Stimulated activated CD8-positive, alpha-beta memory T cell treated with anti-CD3 and anti-CD28 coated beads, Interleukin-7, amount 100 ng/mL, for 48 hours (primary cell): ENCODE measurements around the gene AJAP1.
"Not testable (repeated sequence)": the region's sequence is repeated elsewhere in the genome, so short reads cannot be mapped to it uniquely, and the experiment has no call there.

Experiments used
- DNase-seq, 2 donors: peaks; one replicate each; pipeline ENCODE4 v3.0.0-alpha.2; 2020; ENCODE audit warnings: low read depth in 1 of 2; ENCODE audit errors: extremely low read depth in 1 of 2

The AJAP1 gene, protein sequence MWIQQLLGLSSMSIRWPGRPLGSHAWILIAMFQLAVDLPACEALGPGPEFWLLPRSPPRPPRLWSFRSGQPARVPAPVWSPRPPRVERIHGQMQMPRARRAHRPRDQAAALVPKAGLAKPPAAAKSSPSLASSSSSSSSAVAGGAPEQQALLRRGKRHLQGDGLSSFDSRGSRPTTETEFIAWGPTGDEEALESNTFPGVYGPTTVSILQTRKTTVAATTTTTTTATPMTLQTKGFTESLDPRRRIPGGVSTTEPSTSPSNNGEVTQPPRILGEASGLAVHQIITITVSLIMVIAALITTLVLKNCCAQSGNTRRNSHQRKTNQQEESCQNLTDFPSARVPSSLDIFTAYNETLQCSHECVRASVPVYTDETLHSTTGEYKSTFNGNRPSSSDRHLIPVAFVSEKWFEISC

DNA sequence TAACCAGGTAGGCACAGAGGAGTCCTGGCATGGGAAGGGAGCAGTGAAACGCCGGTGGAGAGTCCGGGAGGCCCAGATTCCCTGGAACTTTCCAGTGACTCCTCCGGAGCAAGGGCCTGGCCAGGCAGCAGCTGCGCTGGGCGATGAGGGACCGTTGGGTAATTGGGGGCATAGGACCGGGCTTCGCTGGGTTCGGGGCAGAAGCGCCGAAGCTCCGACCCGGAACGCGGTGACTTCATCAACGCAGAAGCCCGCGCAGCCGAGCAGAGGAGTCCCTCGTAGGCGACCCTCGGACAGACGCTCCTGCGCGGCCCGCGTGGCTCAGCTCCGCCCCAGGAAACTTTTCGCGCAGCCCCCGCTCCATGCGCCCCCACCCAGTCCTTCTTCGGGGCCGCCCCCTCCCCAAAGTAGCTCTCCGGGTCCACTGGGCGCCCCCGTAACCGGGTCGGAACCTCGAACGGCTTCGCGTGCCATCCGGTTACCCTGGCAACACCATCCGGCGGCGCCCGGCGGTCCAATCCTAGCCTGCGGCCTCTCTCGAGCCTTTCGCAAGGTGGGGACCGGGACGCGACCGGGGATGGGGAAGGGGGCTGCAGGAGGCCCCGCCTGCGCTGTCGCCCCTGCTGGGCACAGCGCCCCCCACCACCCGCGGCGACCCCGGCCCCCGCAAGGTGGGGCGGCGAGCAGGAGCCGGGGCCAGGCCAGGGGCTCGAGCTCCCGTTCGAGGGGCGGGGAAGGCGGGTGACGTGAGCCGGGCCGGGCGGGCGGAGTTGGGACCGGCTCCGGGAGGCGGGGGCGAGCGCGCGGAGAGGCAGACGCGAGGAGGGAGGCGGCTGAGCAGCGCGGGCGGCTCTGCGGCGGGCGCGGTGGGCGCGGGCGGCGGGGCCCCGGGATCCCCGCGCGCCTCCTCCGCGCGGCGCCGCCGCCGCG lies at the start of gene AJAP1:
TSS of gene AJAP1 (plus strand) at position 814 of the 930 bp plus-strand sequence. CDS start 817 bp downstream, outside the sequence.
- no peak for DNase-seq

DNA sequence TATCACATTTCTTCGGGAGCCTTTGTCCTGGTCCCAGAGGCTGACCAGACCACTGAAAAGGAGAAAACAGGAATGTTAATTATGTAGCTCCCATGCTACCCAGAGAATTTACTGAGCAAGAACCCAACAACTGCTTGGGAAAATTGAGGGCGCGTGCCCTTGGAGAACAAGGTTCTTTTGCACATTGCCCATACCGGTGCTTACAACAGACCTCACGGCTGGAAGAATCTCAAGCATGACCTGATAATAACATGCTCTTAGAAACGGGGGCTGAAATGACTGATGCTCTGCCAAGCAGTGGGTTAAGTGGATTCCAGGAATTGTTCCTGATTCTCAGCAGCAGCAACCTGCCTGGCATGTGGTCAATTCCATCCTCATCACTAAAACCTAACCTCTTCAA lies 49.3 kb upstream of the AJAP1 start:
- DNase-seq, result no peak

DNA sequence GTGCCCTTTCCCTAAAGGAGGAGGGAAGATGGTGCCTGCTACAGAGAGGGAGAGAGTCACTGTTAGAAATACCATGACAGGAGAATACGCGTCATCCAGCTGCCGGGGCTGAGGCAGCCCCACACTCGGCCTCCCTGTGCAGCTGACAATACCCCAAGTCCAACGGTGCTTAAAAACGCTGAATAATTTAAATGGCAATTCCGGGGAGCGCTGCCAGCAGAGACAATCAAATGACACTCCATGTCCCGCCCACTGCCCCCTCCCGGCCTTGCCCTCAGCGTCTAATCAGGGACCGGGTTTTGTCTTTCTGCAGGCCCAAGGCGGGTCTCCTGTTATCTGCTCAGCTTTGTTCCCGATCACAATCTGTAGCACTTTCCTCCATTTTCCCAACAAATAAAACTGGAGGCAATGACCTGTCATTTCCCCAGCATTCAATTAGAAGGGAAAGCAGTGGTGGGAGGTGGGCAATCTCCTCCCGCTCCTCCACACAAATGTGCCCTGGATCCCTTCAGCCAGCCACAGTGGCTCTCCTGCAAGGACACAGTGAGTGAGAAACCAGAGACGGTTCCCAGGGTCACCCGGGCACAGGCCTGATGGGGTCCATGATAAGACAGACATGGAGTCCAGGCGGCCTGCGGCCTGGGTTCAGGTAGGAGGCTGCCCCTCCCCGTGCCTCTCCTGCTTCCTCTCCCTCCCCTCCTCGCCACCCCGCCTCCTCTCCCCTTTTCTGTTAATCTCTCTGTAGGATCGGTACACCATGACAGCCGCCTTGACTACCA lies 42.7 kb upstream of the AJAP1 start:
- DNase-seq, result no peak

DNA sequence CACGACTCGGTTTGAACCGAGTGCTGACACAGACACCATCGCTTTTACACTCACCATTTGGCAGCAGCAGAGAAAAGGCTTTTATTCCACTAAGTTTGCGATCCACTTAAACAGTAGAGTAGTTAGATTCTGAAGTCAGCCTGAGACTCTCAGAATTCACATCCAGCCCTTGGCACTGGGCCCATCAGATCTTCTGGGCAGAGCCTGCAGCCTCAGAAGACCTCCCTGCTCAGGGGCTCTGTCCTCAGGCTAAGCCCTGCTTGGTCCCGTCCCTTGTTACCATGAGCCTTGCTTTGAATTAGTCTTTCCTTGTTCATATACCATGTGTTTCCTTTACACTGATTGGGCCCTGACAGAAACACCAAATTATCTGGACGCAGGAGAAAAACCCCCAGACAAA lies 41.4 kb upstream of the AJAP1 start:
- no peak for DNase-seq

DNA sequence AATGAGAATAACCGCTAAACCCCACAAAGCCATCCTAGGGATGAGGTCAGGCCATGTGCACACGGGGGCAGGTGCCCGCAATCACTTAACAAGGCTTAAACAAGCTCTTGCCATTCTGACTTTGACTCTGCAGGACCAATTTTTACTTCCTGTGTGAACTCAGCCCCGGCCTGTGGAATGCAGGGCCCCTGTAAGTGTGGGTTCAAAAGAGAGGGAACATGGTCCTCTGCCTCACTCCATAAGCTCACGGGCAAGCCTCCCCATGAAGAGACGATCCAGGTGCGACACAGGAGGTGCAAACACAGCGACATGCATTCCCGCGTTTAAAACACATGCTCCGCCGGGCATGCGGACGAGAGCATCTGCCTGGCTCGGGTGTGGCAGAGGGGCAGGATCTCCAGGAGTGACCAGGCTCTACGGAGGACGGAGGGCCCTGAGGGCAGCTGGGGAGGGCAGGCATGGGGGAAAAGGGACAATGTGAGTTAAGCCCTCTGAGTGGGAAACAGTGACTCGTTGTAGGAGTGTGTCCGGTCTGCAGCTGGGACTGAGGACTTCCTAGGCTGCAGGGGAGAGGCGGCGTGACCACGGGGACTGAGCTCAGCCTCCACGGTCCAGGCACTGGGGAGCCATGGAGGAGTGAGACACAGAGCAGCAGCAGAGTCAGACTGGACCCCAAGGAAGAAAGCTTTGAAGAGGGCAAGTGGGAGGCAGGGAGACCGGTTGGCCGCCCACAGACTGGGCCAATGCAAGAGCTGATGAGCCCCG lies 40.6 kb upstream of the AJAP1 start:
- no peak for DNase-seq

DNA sequence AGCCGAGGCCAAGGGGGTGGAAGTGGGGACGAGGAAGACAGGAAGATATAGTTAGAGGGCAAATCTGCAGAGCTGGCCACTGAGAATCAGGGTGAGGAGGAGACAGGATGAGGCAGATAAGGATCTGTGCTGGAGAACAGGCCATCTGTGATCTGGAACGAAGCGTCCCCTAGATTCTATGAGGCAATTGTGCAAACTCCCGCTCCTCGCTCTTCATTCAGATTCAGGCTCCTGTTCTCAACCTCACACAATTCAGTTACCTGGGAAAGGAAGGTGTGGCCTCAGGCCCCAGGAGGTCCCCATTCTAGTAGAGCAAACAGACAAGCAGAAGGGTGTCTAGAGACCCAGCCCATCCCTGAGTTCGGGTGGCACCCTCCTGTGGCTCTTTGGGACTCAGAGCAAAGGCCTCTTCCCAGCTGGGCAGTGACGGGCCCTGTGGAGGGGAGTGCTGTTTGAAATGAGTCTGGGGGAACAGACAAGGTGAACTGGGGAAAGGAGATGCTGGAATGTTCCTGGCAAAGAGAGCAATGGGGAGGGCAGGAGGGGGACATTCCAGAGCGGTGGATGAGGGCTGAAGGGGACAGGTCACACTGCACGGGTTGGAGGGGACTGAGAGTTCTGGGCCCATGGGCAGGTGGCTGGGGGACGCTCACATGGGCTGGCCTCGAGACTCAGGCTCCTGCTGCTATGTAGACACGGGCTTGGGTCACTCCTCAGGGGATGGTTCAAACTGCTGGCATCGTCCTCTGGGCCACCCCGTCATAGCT lies 39.9 kb upstream of the AJAP1 start:
- no peak for DNase-seq

DNA sequence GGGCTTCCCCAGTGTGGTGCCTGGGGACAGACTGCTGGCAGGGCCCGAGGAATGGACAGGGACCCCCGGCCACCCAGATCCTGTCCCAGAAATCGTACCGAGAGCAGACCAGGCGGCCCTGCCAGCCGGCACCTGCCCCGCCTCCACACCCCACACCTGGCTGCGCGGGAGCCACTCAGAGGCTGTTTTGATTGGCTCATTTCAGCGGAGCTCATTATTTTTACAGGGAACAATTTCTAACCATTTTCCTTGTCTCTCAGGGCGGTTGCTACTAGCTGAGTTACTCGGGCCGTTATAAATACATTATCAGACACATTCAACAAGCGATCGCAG lies 39.3 kb upstream of the AJAP1 start:
- no peak for DNase-seq

DNA sequence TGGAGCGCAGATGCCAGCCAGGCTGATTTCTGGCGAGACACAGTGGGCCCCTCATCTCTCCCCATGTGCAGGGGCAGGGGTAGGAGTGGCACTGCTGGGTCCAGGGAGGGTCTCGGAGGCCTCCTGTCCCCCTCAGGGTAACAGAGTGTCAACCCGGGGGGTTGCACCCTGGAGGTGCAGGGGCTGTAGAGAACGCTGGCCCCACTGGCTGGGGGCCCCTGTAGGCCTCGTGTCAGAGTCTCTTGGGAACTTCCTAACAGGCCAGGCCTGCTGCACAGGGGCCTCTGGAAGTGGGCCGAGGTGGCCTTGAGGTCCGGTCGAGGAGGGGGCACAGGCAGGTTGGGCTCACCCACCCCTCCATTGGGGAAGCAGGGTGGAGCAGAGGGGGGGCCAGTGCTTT lies 38.9 kb upstream of the AJAP1 start:
- no peak for DNase-seq

DNA sequence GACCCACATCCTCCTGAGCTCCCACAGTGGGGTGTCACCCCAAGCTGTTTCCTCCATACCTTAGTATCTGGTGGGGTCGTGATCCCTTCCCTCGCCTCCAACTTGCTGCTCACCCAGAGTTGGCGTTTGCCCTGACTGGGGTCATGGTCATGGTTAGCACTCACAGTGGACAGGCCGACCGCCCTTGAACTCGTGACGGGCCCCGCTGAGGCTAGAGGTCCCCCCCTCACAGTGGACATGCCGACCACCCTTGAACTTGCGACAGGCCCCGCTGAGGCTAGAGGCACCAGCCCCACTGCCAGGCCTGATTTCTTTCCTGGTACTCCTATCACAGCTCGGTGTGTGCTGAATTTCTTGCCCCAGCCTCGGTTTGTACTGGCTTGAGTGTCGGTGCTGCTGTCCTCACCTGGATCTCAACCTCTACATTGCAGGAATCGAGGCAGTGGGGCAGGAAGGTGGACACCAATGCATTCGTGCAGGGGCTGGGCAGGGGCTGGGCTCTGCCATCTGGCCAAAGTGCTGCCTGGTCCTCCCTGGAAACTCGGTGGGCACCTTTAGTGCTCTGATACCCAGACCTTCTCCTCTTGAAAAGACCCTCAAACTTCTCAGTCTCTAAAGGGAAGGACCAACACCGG lies 37.5 kb upstream of the AJAP1 start:
- DNase-seq, result no peak

DNA sequence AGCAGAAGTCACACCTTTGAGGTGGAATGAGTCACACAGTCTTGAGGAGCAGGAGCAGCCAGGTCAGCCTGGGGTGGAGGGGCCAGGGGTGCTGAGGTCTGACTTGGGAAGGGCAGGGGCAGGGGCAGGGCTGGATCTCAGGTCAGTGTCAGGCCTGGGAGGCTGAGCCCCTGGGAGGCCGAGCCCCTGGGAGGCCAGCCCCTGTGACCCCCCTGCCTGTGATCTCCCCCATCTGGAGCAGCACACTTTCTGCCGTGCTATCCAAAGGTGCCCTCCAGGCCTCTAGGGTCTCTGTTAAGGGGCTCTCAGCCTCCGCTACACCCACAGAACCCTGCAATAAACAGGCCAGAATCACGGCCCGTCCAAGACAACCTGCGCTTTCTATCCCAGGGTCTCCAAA lies 36.9 kb upstream of the AJAP1 start:
- no peak for DNase-seq

DNA sequence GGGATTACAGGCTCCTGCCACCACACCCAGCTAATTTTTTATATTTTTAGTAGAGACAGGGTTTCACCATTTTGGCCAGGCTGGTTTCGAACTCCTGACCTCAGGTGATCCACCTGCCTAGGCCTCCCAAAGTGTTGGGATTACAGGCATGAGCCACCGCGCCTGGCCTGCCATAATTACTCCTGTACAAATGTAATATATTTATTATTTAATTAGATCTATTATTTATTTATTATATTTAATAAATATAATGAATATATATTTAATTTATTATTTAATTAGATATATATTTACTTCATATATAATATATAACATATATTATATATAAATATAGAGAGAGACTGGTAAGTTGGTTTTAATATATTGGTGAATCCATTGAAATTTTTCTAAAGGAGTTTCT lies 35.6 kb upstream of the AJAP1 start:
- DNase-seq, result not testable (repeated sequence)

DNA sequence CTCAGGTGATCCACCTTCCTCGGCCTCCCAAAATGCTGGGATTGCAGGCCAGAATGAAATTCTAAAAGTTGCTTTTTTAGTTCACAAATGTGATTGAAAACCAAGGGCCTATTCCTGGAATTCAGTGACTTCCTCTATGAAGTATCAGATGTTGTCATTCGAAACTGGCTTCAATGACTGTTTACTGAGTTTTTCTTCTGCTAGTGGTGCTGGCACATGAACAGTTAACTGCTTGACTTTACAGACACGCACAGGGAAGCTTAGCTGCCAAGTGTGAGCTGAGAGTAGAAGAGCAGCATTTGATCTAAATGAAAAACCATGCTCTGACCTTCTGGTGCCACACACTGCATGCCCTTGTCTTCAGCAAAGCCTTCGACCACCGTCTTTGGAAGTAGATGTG lies 32.8 kb upstream of the AJAP1 start:
- DNase-seq, result no peak

DNA sequence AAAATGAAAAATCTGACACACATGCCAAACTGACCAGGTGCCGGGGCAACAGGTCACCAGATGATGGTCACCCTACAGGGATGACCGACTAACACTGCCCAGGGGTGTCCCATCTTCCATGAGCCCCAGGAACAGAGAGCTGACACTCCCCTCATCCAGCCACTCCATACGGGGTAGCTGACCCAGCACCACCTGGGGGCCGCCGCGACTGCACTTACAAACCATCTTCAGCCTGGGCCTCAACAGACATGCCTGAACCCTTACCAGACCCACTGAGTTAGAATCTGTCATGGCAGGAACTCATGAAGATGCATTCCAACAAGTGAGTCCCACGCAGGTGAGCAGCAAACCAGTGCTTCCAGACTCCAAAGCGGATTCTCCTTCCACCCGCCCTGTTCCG lies 31.6 kb upstream of the AJAP1 start:
- DNase-seq, result no peak

DNA sequence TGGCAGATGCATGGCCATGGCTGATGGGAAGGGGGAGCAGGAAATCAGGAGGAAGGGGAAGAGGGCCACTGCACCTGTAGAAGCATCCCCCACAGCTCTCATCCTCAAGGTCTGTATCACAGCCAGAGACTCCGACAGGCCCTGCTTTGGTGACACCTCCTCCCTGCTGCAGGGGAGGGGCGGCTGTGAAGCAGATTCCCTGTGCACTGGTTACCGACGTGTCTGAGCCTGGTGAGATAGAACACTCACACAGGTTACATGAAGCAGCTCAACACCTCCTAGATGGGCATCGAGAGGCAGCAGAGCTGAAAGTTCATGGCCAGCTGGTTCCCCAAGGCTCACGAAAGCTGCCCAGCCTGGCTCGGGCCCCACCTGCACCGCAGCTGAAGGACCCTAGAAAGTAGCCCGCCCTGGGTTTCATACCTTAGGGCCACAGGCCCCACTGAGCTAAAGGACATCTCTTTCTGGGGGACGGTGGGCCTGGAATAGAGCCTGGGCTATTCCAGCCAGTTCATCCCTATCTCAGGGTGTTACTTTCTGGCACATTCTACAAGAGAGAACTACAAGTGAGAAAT lies 30.2 kb upstream of the AJAP1 start:
- DNase-seq, result no peak

DNA sequence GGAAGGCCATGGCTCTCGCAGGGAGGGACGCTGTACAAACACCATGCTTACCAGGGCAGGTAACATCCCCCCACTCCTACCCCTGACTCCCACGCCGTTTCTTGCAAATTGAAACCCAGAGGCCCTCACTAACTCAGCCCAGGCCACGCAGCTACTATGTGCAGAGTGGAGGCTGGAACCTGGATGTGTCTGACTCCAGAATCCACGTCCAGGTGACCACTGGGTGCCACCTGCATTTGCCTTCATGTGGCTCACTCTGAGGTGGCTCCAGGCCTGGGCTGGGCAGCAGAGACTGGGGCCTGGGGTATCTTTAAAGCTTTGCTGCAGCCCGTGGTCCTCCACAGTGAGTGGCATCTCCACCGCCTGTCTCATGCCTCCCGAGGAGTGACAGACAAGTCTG lies 29.6 kb upstream of the AJAP1 start:
- no peak for DNase-seq

DNA sequence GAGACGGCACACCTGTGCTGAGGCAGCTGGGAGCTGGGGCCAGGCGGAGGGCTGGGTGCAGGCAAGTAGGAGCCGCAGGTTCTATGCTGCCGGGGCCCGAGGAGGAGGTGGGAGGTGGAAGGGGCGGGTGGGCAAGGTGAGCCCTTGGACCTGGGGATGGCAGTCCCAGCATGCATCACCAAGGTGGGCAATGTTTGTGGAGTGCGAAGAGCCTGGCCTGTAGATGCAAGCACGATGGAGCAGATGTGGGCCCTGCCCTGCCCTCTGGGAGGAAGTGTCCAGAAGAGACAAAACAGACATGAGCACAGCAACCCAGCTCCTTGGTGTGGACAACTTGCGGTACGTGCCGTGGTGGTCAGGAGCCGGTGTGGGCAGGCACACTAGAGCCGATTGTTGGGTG lies 28.3 kb upstream of the AJAP1 start:
- no peak for DNase-seq

DNA sequence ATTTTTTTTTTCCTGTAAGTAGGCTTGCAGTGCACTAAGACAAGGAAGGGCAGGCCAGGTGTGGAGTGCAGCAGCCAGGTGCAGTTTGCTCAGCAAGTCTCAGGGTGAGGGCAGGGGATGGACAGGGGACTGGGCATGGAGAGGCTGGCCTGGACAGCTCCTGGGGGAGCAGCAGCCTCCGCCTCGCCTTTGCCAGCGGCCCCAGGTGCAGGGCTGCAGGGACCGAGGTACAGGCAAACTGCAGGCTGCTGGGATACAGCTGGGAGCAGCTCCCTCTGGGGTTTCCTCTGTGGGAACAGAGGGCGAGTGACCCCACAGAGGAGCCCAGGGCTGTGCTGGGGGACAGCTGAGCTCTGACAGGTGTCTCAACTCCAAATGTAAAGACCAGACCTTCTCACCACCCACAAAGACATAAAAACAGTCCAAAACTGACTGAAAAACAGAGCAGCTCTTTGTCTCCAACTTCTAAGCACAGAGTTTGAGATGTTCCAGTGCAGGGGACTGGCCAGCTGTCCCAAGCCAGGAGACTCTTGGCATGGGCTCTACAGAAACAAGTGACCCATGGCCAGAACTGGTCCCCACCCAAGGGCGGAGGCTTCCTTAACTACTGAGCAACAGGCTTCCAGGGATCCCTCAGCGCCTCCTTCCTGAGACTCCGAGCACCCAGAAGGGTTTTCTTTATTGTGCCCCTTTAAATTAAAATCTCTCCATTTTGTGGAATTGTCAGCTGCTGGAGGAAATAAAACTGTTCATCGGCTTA lies 27.7 kb upstream of the AJAP1 start:
- DNase-seq, result no peak

DNA sequence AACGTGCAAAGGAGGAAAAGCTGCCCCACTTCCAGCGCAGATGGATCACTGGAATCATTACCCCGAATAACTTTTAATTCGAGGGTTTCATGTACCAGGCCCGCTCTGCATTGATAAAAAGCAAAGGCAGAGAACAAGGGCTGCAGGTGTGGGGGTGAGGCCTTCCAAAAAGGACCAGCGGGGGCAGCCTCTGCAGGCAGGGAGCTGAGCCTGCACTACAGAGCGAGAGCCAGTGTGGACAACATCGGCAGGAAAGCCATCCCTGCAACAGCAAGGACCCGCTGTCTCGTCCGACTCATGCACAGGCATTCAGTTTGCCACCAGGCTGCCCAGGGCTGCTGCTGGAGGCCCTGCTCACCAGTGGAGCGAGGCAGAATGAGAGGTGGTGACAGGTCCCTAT lies 27.1 kb upstream of the AJAP1 start:
- DNase-seq, result no peak
